Measurements from ENCODE around the gene SLIT1.

The SLIT1 gene

GRCh38 chr10:97138846-97139245 is 46.9 kb downstream of the SLIT1 start:
- DNase-seq (ENCODE audit: low read depth) = no peak

DNA sequence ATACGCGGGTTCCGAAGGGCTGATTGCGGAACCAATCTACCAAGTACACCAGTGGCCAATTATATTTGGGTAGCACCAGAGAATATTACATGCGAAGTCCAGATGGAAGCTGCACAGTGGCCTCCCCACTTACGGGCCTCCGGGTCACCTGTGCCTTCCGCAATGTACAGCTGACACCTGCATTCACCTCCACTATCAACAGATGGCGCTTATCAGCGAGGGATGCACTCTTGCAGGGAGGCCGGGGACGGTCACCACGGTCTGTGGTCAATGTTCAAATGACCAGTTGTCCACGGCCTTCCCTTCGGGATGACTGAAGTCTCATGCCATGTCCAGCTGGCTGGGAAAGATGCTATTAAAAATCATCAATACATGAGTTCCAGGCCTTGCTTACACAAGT is 47.6 kb downstream of the SLIT1 start:
- no peak for DNase-seq (ENCODE audit: low read depth)

DNA sequence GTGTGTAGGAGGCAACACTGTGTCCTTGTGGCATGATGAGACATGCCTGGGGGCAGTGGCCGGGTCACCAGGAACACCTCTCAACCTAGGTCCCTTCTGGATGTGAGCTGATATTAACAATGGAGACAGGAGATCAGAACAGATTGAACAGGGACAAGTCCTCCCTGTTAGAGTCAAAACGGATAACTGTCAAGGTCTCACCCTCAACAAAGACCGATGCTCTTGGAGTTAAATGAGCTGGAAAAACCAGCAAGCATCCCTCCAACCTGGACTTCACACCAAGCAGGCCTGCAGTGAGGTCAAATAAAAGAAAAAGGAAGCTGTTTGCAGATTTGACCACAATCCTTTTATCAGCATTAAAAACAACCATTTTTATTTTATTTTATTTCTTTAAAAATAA is 49.0 kb downstream of the SLIT1 start:
- DNase-seq (ENCODE audit: low read depth) = no peak

DNA sequence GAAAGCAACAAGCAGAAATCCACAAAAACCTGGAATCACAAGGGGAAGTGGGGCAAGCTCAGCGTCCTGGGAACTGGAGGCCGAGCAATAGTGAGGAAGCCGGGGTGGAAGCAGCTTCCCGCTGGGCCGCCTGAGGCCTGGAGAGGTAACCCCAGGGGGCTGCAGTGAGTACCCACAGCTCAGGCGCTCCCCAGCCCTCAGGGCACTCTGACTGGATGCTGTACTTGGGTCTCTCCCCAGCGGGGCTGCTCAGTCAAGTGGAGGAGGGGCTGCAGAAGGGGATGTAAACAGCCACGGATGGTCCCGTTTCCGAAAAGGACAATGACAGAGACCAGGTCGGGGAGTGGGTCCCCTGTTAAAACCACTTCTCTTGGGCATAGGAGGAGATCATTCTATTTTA is 50.3 kb downstream of the SLIT1 start:
- no peak for DNase-seq (ENCODE audit: low read depth)

DNA sequence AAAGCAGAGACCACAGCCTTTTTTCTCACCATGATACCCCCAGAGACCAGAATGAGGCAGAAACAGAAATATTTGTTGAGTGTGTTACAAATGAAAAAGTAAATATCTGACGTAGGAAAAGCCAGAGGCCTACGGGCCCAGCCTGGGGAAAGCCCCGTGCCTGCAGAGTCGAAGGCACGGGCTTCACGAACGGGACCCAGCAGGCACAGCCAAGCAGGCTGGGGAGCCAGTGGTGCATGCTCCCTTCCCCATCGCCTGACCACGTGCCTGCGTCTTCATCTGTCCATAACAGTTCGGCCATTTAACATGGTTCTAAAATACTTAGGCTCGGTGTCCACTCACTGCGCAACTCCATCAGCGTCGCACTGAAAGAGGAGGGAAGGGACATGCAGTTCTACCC is 50.8 kb downstream of the SLIT1 start:
- DNase-seq (ENCODE audit: low read depth) = no peak

GRCh38 chr10:97134110-97134509 is 51.6 kb downstream of the SLIT1 start:
- DNase-seq (ENCODE audit: low read depth) = no peak

DNA sequence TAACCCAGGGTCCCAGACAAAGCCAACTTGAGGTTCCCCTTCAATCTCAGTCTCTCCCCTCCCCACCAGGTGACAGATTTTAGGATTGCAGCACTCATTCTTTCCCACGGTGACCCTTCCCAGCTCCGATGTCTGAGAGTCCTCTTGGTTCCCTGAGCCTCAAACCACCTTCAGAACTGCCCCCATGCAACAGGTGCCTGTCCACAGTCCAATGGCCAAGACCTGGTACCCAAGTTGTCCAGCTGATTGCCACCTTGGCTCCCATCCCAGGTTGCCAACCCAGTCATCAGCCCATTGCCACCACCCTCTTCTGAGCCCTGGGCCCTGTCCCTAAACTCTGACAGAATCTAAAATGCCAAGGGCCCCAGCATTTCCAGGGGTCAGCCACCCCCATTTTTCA is 53.5 kb downstream of the SLIT1 start:
- no peak for DNase-seq (ENCODE audit: low read depth)

GRCh38 chr10:97131666-97132065 is 54.1 kb downstream of the SLIT1 start:
- peak; percentile 59 for DNase-seq (ENCODE audit: low read depth)

DNA sequence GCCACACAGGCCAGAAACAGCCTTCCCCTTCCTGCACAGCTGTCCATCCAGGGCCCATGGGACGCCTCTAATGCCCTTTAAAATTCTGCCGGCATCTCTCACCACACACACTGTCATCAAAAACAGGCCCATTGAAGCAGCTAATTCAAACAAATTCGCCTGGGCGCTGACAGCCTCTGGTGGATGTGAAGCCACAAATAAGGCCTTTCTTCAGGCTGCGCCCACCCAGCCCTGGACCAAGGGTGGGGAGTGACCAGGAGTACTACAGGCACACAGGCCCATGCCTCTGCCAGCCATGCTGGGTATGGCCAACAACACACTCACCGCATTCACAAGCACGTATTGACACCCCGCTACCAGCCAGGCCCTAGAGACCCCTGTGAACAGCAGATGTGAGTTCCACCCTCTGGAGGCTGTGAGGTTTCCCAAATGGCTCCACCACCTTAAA is 54.6 kb downstream of the SLIT1 start:
- no peak for DNase-seq (ENCODE audit: low read depth)

GRCh38 chr10:97129666-97130065 is 56.1 kb downstream of the SLIT1 start:
- no peak for DNase-seq (ENCODE audit: low read depth)

GRCh38 chr10:97128516-97129154 is 57.1 kb downstream of the SLIT1 start:
- no peak for DNase-seq (ENCODE audit: low read depth)

GRCh38 chr10:97128039-97128492 is 57.7 kb downstream of the SLIT1 start:
- DNase-seq (ENCODE audit: low read depth) = no peak

DNA sequence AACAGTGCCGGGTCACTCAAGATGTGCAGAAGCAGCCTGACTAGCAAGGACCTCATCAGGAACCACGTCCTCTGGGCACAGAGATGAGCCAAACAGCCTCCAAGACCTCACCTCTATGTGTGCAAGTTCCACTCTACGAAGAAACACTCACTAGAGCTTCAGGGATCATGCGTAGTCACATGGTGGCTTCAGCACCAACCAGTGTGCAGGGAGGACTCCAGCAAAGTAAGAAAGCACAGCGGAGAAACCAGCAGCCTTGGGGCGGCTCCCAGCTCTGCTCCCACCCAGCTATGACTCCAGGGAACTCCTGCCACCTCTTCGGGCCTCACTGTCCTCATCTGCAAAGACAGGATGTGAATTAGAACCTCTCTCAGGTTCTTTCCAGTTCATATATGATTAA is 58.2 kb downstream of the SLIT1 start:
- DNase-seq (ENCODE audit: low read depth) = no peak

GRCh38 chr10:97124211-97124610 is 61.5 kb downstream of the SLIT1 start:
- DNase-seq (ENCODE audit: low read depth) = no peak

DNA sequence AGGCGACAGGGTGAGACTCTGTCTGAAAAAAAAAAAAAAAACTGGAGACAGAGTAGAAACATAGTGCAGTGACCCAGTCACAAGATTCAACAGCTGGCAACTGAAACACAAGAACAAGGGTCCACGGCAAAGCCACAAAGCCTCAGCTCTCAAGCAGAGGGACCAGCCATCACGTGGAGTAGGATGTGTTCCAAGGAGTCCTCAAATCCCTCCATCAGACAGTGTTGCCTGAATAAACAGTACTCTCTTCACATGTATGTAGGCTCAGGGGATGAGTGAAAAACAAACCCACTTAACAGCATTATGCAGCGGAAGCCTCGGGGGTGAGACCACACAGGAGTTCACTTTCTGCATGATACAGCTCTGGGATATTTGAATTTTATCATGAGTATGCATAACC is 62.0 kb downstream of the SLIT1 start:
- DNase-seq (ENCODE audit: low read depth) = no peak

DNA sequence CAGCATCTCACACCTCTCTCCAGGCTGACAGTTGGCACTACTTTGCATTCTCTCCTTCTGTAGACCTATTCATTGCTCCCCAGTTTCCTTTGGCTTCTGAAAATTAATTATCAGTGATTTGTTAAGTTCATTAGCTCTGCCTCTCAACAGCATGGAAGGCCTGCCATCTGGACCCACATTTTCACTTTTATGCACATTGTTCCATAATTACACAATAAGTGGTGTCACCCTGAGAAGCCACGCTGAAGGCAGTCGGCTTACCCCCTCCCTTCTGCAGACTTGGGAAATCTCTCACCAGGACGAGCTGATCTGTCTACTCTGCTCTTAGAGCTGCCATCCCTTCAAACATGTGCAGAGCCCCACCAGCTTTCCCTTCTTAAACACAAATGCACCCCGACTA is 64.7 kb downstream of the SLIT1 start:
- DNase-seq (ENCODE audit: low read depth) = no peak

DNA sequence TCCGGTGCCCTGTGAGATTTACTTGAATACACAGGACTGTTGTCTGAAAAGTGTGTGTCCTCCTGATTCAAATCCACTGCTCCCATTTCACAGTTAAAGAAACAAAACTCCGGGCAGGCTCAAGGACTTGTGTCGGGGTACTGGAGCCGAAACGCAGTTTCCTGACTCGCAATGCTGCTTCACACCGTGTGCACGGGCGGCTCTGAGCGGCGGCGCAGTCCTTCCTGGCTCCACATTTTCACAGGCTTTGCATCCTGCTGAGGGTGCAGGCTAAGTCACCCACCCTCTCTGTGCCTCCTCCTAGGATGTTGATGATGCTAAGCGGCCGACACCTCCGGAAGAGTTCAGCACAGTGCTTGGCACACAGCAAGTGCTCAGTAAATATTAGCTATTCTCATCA is 65.4 kb downstream of the SLIT1 start:
- DNase-seq (ENCODE audit: low read depth) = no peak

- no peak for DNase-seq (ENCODE audit: low read depth)
These were observed 66.6 kb downstream of the SLIT1 start for GRCh38 chr10:97119058-97119745.

GRCh38 chr10:97117372-97117771 is 68.4 kb downstream of the SLIT1 start:
- no peak for DNase-seq (ENCODE audit: low read depth)

DNA sequence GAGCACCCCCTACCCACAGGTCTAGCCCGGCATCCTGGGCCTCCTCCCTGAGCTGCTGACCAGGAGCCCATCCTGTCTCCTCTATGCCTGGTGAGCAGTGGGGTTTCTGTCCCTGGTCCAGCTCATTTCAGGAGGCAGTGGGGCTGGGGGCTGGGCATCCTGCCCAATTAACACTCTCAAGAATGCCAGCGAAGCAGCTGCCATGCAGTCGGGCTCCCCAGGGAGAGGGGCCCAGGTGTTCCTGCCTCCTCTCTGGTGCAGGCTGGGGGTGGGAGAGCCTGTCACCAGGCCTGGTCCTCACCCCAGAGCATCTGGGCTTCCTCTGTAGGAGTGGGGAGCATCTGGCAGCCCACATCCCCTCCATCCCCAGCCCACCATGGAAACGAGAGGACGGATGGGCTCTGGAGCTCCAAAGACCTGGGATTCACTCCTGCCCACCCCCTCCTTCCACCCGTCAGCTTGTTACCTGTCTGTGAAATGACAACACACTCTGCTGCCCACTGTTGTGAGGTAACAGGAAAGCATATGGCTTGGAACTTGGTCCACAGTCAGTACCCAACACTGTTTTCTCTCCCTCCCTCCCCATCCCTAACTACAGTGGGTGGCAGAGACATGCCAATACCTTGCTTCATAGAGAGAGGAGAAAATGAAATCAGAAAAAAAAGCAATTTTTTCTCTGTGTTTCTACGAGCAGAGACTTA is 69.1 kb downstream of the SLIT1 start:
- DNase-seq (ENCODE audit: low read depth) = no peak

DNA sequence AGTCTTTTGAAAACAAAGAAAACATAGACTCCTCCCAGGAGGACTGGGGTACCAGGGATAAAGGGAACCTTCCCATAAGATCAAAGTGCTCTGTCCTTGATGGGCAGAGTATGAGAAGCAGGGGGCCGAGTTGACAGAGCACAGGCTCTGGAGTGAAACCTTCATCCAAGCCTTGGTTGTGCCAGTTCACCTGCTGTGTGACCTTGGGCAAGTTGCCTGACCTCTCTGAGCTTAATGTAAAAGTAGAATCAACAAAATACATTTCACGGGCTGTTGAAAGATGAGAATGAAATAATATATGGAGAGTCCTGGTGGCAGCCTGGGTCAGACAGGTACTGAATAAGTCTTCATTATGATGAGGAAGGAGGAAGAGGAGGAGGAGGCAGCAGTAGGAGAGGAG is 69.9 kb downstream of the SLIT1 start:
- DNase-seq (ENCODE audit: low read depth) = no peak

DNA sequence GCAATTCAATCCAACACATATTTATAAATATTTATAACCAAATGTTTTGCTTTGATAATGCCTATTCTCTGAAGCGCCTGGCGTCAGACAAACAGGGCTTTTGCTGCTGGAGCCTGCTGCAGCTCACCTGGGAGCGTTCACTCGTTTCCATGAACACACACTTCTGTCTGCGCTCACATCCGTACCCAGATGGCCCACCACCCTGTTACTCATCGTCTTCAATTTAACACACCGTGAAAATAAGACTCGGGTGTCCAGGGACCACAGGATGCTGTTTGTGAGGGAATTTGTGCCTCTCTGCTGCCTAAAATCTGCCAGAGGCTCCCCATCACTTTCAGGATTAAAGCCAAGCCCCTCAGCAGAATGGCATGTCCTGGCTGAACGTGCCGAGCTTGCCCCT is 74.1 kb downstream of the SLIT1 start:
- no peak for DNase-seq (ENCODE audit: low read depth)

GRCh38 chr10:97109547-97109946 is 76.2 kb downstream of the SLIT1 start:
- no peak for DNase-seq (ENCODE audit: low read depth)
